Parathyroid adenoma (tissue), 2 donors: ENCODE data around the gene CALHM3.

Experiments
- H2AFZ ChIP-seq: fragments of 300-600 bp; sonication (generic); one replicate; pipeline ENCODE4 v1.7.0; 2017; ENCODE audit warnings: antibody characterized with exemption, mild to moderate bottlenecking
- H3K27ac ChIP-seq: fragments of 300-600 bp; sonication (generic); one replicate; pipeline ENCODE4 v1.7.0; 2017
- H3K27me3 ChIP-seq: fragments of 300-600 bp; sonication (generic); one replicate; pipeline ENCODE4 v1.7.0; 2017; ENCODE audit warnings: low read length; ENCODE audit not compliant: control insufficient read depth, insufficient read depth
- H3K36me3 ChIP-seq: fragments of 300-600 bp; sonication (generic); one replicate; pipeline ENCODE4 v1.7.0; 2017; ENCODE audit warnings: low read length; ENCODE audit not compliant: control insufficient read depth, insufficient read depth
- H3K4me1 ChIP-seq: fragments of 300-600 bp; sonication (generic); one replicate; pipeline ENCODE4 v1.7.0; 2017; ENCODE audit warnings: control low read depth
- H3K4me2 ChIP-seq: fragments of 300-600 bp; sonication (generic); one replicate; pipeline ENCODE4 v1.7.0; 2017; ENCODE audit warnings: low read length
- H3K4me3 ChIP-seq: fragments of 300-600 bp; sonication (generic); one replicate; pipeline ENCODE4 v1.7.0; 2017; ENCODE audit warnings: low read depth, low read length
- H3K79me2 ChIP-seq: fragments of 300-600 bp; sonication (generic); one replicate; pipeline ENCODE4 v1.7.0; 2017; ENCODE audit warnings: control low read depth
- H3K9ac ChIP-seq: fragments of 300-600 bp; sonication (generic); one replicate; pipeline ENCODE4 v1.7.0; 2017; ENCODE audit warnings: mild to moderate bottlenecking
- H3K9me3 ChIP-seq: fragments of 300-600 bp; sonication (generic); one replicate; pipeline ENCODE4 v1.7.0; 2017; ENCODE audit warnings: low read length; ENCODE audit not compliant: control insufficient read depth
- TF ChIP-seq, protein P1 (sequence below): fragments of 300-600 bp; sonication (generic); IDR thresholded peaks from one replicate; pipeline ENCODE4 v1.7.0; 2017; ENCODE audit warnings: antibody characterized with exemption, mild to moderate bottlenecking
- donor health status: primary hyperparathyroidism.

Gene CALHM3

DNA sequence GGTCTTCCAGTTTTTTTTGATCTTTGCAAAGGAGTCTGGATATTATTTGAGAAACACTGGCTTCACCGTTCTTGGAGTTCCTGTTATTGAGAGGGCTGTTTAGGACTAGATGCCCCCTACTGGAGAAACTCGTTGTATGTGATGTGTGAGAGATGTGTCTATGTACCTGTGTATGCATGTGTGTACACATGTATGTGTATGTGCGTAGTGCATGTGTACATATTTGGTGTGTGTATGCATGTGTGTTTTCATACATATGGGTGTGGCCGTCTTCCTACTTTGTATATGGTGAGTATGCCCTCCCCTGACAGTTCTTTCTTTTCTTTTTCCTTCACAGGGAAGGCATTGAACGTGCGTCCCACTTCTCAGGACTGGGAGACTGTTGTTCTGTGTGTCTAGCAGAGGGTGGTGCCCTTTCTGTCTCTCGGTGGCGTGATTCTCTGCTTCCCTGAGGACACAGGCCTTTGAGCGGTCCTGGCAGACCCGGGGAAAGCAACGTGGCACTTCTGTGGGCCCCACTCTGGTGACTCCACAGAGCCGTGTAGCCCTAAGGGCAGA lies 3.0 kb upstream of the CALHM3 start:
- no peak overlapping the region for H3K9ac ChIP-seq
- H3K4me3 ChIP-seq, result no peak overlapping the region
- H3K27ac ChIP-seq, result no peak overlapping the region
- H2AFZ ChIP-seq, result no peak overlapping the region
- peaks cover 6% of the 10 kb centered on the region for H3K4me1 ChIP-seq
- no peaks in the 10 kb centered on the region for H3K36me3 ChIP-seq
- H3K9me3 ChIP-seq, result no peaks in the 10 kb centered on the region
- H3K4me2 ChIP-seq, result no peak overlapping the region
- no peaks in the 10 kb centered on the region for H3K79me2 ChIP-seq
- H3K27me3 ChIP-seq, result no peaks in the 10 kb centered on the region
- TF ChIP-seq, protein P1, sequence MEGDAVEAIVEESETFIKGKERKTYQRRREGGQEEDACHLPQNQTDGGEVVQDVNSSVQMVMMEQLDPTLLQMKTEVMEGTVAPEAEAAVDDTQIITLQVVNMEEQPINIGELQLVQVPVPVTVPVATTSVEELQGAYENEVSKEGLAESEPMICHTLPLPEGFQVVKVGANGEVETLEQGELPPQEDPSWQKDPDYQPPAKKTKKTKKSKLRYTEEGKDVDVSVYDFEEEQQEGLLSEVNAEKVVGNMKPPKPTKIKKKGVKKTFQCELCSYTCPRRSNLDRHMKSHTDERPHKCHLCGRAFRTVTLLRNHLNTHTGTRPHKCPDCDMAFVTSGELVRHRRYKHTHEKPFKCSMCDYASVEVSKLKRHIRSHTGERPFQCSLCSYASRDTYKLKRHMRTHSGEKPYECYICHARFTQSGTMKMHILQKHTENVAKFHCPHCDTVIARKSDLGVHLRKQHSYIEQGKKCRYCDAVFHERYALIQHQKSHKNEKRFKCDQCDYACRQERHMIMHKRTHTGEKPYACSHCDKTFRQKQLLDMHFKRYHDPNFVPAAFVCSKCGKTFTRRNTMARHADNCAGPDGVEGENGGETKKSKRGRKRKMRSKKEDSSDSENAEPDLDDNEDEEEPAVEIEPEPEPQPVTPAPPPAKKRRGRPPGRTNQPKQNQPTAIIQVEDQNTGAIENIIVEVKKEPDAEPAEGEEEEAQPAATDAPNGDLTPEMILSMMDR, result peak; percentile 57

DNA sequence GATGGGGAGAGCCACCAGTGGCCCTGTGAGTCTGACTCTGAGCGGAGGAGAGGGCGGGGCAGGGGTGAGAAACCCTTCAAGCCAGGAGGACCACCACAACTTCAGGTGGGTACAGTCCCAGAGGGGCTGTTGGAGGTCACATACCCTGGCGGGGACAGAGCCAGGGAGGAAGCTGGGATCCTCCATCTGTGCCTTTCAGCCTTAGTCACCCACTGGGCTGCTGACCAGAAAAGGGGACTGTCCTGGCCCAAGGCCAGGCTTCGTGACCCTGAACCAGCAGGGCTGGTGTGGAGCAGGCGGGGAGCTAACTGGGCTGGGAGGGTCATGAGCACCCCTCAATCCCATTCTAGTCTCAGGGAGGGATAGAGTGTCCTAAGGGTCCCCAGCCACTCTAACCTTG lies 1.5 kb upstream of the CALHM3 start:
- Histone ChIP-seq H3K27ac (no peak overlapping the region), H3K36me3 (no peaks in the 10 kb centered on the region), H3K4me1 (peaks cover under 1% of the 10 kb centered on the region), H3K9ac (no peak overlapping the region), H3K4me3 (no peak overlapping the region), H2AFZ (no peak overlapping the region), H3K4me2 (no peak overlapping the region), H3K9me3 (no peaks in the 10 kb centered on the region), H3K27me3 (no peaks in the 10 kb centered on the region), H3K79me2 (no peaks in the 10 kb centered on the region)
- TF ChIP-seq, protein P1, result no peak

DNA sequence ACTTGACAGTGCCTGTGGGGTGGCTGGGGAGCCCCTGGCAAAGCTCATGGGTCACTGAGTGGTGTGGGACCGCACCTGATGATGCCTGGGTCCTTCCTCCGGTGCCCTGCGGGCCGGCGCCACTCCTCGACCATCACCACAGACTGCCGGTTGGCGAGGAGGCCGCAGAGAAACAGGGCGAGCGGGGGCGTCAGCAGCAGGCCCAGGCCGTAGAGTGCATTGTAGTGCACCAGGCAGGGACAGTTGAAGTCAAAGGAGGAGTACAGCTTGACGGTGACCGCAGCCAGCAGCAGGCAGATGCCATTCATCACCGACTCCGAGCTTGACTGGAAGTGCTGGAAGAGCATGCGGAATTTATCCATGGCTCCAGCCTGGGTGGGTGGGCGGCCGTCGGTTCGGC lies 369 bp downstream of the CALHM3 start:
- Histone ChIP-seq H3K9ac (no peak overlapping the region), H3K4me1 (no peaks in the 10 kb centered on the region)
- TF ChIP-seq, protein P1, result no peak

DNA sequence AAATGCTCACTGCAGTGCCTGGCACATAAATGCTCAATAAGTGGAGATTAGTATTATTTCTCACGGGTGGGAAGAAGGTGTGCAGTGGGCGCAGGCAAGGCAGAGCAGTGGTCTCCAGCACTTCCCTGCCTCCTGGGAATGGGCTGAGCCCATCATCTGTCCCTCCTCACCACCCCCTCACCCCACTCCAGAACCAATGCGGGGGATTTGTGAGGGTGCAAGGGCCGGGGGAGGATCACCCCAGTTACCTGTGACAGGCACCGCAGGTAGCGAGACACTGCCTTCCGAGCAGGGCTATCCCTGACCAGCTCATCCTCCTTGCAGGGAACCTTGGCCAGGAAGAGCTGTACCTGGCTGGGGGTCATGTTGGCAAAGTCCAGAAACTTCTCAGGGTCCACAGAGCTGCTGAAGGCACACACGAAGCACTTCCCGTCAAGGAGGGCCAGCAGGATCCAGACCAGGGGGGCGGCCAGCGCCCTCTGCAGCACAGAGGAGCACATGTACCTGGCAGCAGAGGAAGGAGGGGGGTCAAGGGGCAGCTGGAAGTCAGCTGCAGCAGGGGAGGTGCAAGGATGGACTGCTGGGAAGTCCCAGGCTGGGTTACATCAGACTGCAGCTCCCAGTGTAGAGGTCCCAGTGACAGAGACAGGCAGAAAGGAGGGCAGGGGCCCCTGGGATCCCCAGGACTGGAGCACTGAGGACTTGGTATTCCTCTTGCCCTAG lies 2.8 kb downstream of the CALHM3 start:
- Histone ChIP-seq H3K27me3 (no peaks in the 10 kb centered on the region), H3K9ac (no peak overlapping the region), H3K27ac (no peak overlapping the region), H3K4me2 (no peak overlapping the region), H3K4me1 (no peaks in the 10 kb centered on the region), H3K4me3 (no peak overlapping the region), H2AFZ (no peak overlapping the region), H3K36me3 (no peaks in the 10 kb centered on the region), H3K79me2 (no peaks in the 10 kb centered on the region), H3K9me3 (no peaks in the 10 kb centered on the region)
- TF ChIP-seq, protein P1, result no peak

More for the DNA sequence above, 369 bp downstream of the CALHM3 start:
- Histone ChIP-seq H2AFZ (no peak overlapping the region), H3K4me3 (no peak overlapping the region), H3K27ac (no peak overlapping the region), H3K9me3 (no peaks in the 10 kb centered on the region), H3K27me3 (no peaks in the 10 kb centered on the region), H3K4me2 (no peak overlapping the region), H3K79me2 (no peaks in the 10 kb centered on the region), H3K36me3 (no peaks in the 10 kb centered on the region)

DNA sequence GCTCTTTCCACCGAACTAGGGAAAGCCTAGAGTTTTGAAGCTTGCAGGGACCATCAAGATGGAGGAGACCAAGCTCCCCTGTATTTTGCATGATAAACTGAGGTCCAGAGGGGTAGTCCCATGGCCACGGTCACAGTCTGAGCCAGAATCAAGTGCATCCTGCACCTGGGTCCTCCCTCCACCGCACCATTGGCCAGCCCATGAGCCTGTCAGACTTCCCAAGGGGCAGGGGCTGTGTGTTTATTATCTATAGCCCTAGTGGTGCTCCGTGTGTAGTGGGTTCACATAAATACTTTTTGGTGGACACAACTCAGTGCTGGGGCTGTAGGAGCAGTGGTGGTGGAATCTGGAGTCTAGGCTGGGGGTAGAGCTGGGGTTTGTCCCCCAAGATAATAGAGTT lies 3.6 kb downstream of the CALHM3 start:
- H3K9ac ChIP-seq, result no peak overlapping the region
- no peak overlapping the region for H3K4me2 ChIP-seq
- no peaks in the 10 kb centered on the region for H3K4me1 ChIP-seq
- H3K4me3 ChIP-seq, result no peak overlapping the region
- H3K27me3 ChIP-seq, result no peaks in the 10 kb centered on the region
- H3K36me3 ChIP-seq, result no peaks in the 10 kb centered on the region
- H3K9me3 ChIP-seq, result no peaks in the 10 kb centered on the region
- no peaks in the 10 kb centered on the region for H3K79me2 ChIP-seq
- no peak overlapping the region for H2AFZ ChIP-seq
- no peak overlapping the region for H3K27ac ChIP-seq
- TF ChIP-seq, protein P1, result no peak
